Neural cell (in vitro differentiated cells): ENCODE measurements around the gene SND1.

Experiments used
- EP300 ChIP-seq: fragments of 450-650 bp; conservative IDR thresholded peaks from 2 replicates; pipeline ENCODE4 v1.6.1; 2014; ENCODE audit warnings: antibody characterized with exemption, mild to moderate bottlenecking, moderate library complexity; ENCODE audit not compliant: poor library complexity, severe bottlenecking
- EZH2 ChIP-seq: fragments of 200-600, 300-800 bp; shearing (Covaris generic), sonication (generic); IDR thresholded peaks from 2 replicates; pipeline ENCODE4 v1.6.1; 2014; ENCODE audit warnings: antibody characterized with exemption, low read length, borderline replicate concordance, mild to moderate bottlenecking; ENCODE audit not compliant: insufficient read depth, poor library complexity, severe bottlenecking
- MXI1 ChIP-seq: fragments of 450-650 bp; conservative IDR thresholded peaks from 2 replicates; pipeline ENCODE4 v1.6.1; 2014; ENCODE audit warnings: antibody characterized with exemption, mild to moderate bottlenecking; ENCODE audit not compliant: poor library complexity, severe bottlenecking
- POLR2AphosphoS5 ChIP-seq: IDR thresholded peaks from 2 replicates; pipeline ENCODE4 v1.6.1; 2012
- SMC3 ChIP-seq: fragments of 450-650 bp; conservative IDR thresholded peaks from 2 replicates; pipeline ENCODE4 v1.6.1; 2014; ENCODE audit warnings: antibody characterized with exemption, mild to moderate bottlenecking, moderate library complexity; ENCODE audit not compliant: poor library complexity
- TAF1 ChIP-seq: IDR thresholded peaks from 2 replicates; pipeline ENCODE4 v1.6.1; 2012; ENCODE audit warnings: low read depth
- TF ChIP-seq, protein P1 (sequence below): fragments of 450-650 bp; IDR thresholded peaks from 2 replicates; pipeline ENCODE4 v1.5.1; 2014; ENCODE audit warnings: antibody characterized with exemption, mild to moderate bottlenecking, moderate library complexity; ENCODE audit not compliant: poor library complexity, severe bottlenecking

DNA sequence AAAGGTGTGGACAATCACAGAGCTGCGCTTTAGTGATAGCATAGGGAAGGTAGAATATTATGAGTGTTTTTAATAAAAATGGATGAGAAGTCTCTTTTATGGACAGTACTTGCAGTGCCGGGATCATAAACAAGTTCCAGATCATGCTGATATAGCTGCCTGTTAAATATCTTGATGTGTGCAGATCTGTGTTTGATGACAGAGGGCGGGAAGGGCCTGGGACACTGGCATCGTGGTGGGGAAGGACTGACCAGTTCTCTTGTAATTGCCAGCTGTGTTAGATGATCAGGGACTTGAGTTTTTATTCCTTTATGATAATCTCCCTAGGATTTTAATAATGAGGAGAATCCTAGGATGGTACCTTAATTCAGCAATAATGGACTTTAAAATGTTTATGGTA, 14.6 kb downstream of the SND1 start:
- TF ChIP-seq TAF1 (no peak), SMC3 (no peak), EP300 (no peak), EZH2 (no peak), MXI1 (no peak), POLR2AphosphoS5 (no peak)
- TF ChIP-seq, protein P1, sequence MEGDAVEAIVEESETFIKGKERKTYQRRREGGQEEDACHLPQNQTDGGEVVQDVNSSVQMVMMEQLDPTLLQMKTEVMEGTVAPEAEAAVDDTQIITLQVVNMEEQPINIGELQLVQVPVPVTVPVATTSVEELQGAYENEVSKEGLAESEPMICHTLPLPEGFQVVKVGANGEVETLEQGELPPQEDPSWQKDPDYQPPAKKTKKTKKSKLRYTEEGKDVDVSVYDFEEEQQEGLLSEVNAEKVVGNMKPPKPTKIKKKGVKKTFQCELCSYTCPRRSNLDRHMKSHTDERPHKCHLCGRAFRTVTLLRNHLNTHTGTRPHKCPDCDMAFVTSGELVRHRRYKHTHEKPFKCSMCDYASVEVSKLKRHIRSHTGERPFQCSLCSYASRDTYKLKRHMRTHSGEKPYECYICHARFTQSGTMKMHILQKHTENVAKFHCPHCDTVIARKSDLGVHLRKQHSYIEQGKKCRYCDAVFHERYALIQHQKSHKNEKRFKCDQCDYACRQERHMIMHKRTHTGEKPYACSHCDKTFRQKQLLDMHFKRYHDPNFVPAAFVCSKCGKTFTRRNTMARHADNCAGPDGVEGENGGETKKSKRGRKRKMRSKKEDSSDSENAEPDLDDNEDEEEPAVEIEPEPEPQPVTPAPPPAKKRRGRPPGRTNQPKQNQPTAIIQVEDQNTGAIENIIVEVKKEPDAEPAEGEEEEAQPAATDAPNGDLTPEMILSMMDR, result no peak
